ENCODE data around the gene SSR1.
A peak's percentile ranks its signal among the peaks of the same experiment; 100 is the strongest.
"Not testable (repeated sequence)": the region's sequence is repeated elsewhere in the genome, so short reads cannot be mapped to it uniquely, and the experiment has no call there.

Gene SSR1

DNA sequence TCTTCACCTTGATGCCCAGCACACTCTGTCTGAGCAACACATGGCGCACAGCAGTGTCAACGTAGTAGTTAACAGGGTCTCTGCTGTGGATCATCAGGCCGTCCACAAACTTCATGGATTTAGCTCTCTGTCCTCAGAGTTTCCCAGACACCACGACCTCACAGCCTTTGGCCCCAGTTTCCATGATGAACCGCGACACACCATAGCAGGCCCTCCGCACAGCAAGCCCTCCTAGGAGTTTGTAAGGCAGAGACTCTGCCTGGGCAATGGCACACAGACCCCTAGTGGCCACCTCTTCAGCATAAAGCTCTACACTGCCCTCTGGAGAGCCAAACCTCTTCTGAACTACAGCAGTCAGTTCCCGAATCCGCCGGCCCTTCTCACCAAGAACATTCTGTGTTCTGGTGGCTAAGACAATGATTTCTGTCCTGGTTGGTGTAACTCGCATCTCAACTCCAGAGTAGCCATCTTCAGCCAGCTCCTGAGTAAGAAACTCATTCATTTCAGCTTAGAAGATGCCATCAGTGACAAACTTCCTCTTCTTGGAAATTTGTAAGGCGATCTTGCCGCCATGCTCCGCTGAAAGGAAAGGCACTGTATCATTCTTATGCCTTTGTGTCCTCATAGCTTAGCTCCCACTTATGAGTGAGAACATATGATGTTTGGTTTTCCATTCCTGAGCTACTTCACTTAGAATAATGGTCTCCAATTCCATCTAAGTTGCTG lies 26.2 kb upstream of the SSR1 start:
- TF ChIP-seq, protein P1, sequence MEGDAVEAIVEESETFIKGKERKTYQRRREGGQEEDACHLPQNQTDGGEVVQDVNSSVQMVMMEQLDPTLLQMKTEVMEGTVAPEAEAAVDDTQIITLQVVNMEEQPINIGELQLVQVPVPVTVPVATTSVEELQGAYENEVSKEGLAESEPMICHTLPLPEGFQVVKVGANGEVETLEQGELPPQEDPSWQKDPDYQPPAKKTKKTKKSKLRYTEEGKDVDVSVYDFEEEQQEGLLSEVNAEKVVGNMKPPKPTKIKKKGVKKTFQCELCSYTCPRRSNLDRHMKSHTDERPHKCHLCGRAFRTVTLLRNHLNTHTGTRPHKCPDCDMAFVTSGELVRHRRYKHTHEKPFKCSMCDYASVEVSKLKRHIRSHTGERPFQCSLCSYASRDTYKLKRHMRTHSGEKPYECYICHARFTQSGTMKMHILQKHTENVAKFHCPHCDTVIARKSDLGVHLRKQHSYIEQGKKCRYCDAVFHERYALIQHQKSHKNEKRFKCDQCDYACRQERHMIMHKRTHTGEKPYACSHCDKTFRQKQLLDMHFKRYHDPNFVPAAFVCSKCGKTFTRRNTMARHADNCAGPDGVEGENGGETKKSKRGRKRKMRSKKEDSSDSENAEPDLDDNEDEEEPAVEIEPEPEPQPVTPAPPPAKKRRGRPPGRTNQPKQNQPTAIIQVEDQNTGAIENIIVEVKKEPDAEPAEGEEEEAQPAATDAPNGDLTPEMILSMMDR (IDR thresholded peaks at IDR 0.05; ENCODE audit: low read length) = peak; percentile 79
- H3K27ac ChIP-seq (ENCODE audit: low read depth, low read length, poor library complexity, severe bottlenecking); H3K36me3 ChIP-seq (ENCODE audit: insufficient read depth, low read length); H3K27me3 ChIP-seq (ENCODE audit: insufficient read depth, low read length); H3F3A ChIP-seq (ENCODE audit: insufficient read depth, low read length); H4K20me1 ChIP-seq (ENCODE audit: insufficient read depth, low read length); H3K79me2 ChIP-seq (ENCODE audit: insufficient read depth, low read length); H3K4me3 ChIP-seq (ENCODE audit: low read depth, low read length, poor library complexity, severe bottlenecking); H3K9me2 ChIP-seq (ENCODE audit: low read depth, low read length); H2AFZ ChIP-seq (ENCODE audit: low read length); H3K9ac ChIP-seq (ENCODE audit: low read length); H3K4me1 ChIP-seq (ENCODE audit: insufficient read depth, low read length, severe bottlenecking); H3K4me2 ChIP-seq (ENCODE audit: low read length); H3K9me3 ChIP-seq (ENCODE audit: low read length): not testable (repeated sequence)

DNA sequence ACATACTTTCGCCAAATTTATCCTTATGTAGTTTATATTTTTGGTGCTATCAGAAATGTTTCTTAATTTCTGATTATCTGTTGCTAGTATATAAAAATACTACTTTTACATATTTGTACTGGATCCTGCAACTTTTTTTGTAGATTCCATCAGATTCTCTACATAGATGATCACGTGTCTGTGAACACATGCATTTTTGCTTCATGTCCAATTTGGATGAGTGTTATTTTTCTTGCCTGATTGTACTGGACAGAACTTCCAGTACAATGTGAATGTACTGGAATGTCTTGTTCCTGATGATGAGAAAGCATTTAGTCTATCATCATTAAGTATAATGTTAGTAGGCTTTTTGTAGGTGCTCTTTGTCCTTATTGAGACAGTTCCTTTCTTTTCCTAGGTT lies 25.0 kb upstream of the SSR1 start:
- TF ChIP-seq, protein P1 (IDR thresholded peaks at IDR 0.05; ENCODE audit: low read length) = no peak
- TF ChIP-seq EZH2 (IDR thresholded peaks at IDR 0.05; ENCODE audit: borderline replicate concordance, low read length) = no peak
- Histone ChIP-seq H4K20me1 (ENCODE audit: insufficient read depth, low read length) (no peaks in the 10 kb centered on the region), H3K9me2 (ENCODE audit: low read depth, low read length) (no peaks in the 10 kb centered on the region), H3K9me3 (ENCODE audit: low read length) (no peaks in the 10 kb centered on the region), H2AFZ (ENCODE audit: low read length) (no peak overlapping the region), H3K4me3 (ENCODE audit: low read depth, low read length, poor library complexity, severe bottlenecking) (no peak overlapping the region), H3K36me3 (ENCODE audit: insufficient read depth, low read length) (no peaks in the 10 kb centered on the region), H3F3A (ENCODE audit: insufficient read depth, low read length) (no peaks in the 10 kb centered on the region), H3K27me3 (ENCODE audit: insufficient read depth, low read length) (no peaks in the 10 kb centered on the region), H3K4me1 (ENCODE audit: insufficient read depth, low read length, severe bottlenecking) (no peaks in the 10 kb centered on the region), H3K9ac (ENCODE audit: low read length) (no peak overlapping the region), H3K4me2 (ENCODE audit: low read length) (no peak overlapping the region), H3K79me2 (ENCODE audit: insufficient read depth, low read length) (no peaks in the 10 kb centered on the region), H3K27ac (ENCODE audit: low read depth, low read length, poor library complexity, severe bottlenecking) (no peak overlapping the region)

DNA sequence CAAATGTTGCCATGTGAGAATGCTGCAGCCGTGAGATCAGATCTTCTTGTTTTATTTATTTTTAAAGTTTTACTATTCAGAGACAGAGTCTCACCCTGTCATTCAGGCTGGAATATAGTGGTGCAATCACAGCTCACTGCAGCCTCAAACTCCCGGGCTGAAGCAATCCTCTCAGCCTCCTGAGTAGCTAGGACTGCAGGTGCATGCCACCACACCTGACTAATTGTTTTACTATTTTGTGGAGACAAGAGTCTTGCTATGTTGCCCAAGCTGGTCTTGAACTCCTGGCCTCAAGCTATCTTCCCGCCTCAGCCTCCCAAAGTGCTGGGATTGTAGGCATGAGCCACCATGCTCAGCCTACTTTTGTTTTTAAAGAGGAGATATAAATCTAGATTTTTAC lies 22.5 kb upstream of the SSR1 start:
- Histone ChIP-seq H3K9me2 (ENCODE audit: low read depth, low read length) (no peaks in the 10 kb centered on the region), H2AFZ (ENCODE audit: low read length) (no peak overlapping the region), H3K36me3 (ENCODE audit: insufficient read depth, low read length) (no peaks in the 10 kb centered on the region), H3K79me2 (ENCODE audit: insufficient read depth, low read length) (no peaks in the 10 kb centered on the region), H3K4me2 (ENCODE audit: low read length) (no peak overlapping the region), H3K9ac (ENCODE audit: low read length) (no peak overlapping the region), H4K20me1 (ENCODE audit: insufficient read depth, low read length) (no peaks in the 10 kb centered on the region), H3K9me3 (ENCODE audit: low read length) (no peaks in the 10 kb centered on the region), H3K27me3 (ENCODE audit: insufficient read depth, low read length) (no peaks in the 10 kb centered on the region), H3F3A (ENCODE audit: insufficient read depth, low read length) (no peaks in the 10 kb centered on the region), H3K27ac (ENCODE audit: low read depth, low read length, poor library complexity, severe bottlenecking) (no peak overlapping the region), H3K4me1 (ENCODE audit: insufficient read depth, low read length, severe bottlenecking) (no peaks in the 10 kb centered on the region), H3K4me3 (ENCODE audit: low read depth, low read length, poor library complexity, severe bottlenecking) (no peak overlapping the region)
- no peak for TF ChIP-seq EZH2 (IDR thresholded peaks at IDR 0.05; ENCODE audit: borderline replicate concordance, low read length)
- TF ChIP-seq, protein P1 (IDR thresholded peaks at IDR 0.05; ENCODE audit: low read length) = no peak

All from OCI-LY1 (cell line).